SKM-1 treated with dmso at 0.1 percent for 144 hours (cell line): ENCODE results near the gene ANKRD55.
"Not testable (repeated sequence)": the region's sequence is repeated elsewhere in the genome, so short reads cannot be mapped to it uniquely, and the experiment has no call there.

Experiments used
- DNase-seq: peaks from one replicate; lab custom pipeline; 2025; ENCODE audit not compliant: unreplicated experiment; lab: John Stamatoyannopoulos, UW

Gene ANKRD55

DNA sequence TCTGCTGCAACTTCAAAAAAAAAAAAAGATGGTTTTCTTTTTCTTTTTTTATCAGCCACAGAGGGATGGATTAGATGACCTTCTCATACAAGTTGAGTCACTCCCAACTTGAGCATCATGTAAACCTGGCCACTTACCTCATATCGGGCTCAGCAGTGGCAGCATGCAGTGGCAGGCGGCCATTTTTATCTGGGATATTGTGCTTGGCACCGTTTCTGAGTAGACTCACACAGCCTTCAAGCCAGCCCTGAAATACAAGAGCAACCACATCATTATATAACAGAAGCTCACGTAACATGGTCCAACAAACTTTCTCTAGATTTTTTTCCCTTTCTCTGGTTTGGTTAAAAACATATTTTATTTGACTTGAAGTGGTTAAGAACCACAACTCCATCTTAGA lies 62.6 kb downstream of the ANKRD55 start:
- no peak for DNase-seq

GRCh38 chr5:56169949-56170348 lies 63.2 kb downstream of the ANKRD55 start:
- DNase-seq = no peak

GRCh38 chr5:56169281-56169680 lies 63.8 kb downstream of the ANKRD55 start:
- no peak for DNase-seq

- DNase-seq = no peak
Measured at GRCh38 chr5:56168066-56168478, 65.1 kb downstream of the ANKRD55 start.

GRCh38 chr5:56167519-56167918 lies 65.6 kb downstream of the ANKRD55 start:
- no peak for DNase-seq

DNA sequence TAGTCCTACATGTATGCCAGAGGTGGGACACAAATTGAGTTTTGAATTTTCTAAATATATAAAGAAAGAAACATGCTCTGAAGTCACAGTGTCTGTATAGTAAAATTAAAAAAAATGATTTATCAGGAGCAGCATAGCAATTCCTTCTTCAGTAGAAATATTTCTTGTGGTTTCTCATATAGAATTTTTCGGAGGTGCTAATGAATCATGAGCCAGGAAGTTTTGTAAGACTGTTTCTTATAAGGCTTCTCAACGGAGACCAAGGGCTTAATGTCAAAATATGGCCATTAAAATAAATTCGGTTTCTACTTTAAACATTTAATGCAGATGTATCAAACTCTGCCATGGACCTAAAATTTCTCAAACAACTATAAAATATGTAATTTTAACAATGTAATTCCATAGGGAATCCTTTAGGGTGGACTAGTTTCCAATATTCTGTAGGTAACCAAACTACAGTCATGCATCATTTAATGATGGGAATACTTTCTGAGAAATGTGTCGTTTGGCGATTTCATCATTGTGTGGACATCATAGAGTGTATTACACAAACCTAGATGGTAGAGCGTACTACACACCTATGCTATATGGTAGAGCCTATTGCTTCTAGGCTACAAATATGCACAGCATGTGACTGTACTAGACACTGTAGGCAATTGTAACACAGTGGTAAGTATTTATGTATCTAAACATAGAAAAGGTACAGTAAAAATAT lies 66.3 kb downstream of the ANKRD55 start:
- DNase-seq = no peak

- DNase-seq = no peak
Measured at GRCh38 chr5:56164376-56164775, 68.8 kb downstream of the ANKRD55 start.

DNA sequence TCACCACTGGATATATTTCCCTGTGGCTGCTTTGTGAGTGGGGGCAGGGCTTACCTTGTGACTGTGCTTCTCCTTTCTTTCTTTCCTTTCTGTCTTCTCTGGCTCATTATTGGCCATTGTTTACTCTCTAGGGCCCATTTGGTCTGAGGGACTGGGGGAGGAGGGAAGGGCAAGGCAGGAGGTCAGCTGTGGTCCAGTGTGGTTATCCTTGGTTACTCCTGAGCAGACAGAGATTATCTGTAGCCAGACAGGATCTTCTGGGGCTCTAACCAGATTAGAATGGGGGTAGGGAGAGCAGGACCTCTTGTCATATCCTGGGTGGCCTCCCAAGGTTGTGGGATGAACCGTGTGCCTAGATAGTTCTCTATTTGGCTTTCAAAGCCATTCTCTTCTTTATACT lies 71.2 kb downstream of the ANKRD55 start:
- peak; percentile 65 for DNase-seq

DNA sequence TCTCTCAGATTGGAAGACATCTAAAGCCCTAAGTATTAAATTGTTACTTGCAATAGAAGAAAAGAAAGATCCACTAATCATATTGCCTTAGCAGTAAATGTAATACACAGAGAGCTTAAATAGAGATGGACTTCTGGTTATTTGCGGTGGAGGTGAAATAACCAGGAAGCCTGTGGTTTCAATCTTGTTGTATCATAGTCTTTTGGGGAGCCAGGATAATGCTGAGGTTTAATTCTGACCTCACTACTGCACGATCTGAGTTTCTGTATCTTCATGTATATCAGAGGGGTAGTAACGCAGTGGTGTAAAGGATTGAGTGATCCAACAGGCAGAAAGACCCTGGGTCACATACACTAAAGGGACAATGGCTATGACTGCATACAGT lies 71.7 kb downstream of the ANKRD55 start:
- peak; percentile 38 for DNase-seq

- no peak for DNase-seq
Measured at GRCh38 chr5:56160723-56161438, 72.2 kb downstream of the ANKRD55 start.

GRCh38 chr5:56159521-56159947 lies 73.6 kb downstream of the ANKRD55 start:
- DNase-seq = peak; percentile 84

DNA sequence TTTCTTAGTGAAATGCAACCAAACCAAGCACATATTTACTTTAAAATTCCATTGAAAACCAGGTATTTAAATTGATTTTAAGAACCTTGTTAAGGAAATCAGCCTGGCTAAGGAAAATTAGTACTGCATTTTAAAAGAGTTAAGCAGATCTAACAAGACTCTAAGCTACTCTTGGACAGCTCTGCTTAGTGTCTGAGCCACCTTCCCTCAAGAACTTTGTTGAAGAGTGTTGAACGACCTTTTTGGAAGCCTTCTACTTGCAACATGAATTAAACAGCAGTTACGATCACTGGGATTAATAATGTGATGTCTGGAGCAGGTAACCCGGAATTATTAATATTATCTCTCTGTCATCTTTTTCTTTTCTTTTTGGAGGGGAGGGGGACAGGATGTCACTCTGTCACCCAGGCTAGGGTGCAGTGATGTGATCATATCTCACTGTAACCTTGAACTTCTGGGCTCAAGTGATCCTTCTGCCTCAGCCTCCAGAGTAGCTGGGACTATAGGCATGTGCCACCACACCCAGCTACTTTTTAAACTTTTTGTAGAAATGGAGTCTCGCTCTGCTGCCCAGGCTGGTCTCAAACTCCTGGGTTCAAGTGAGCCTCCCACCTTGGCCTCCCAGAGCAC lies 74.7 kb downstream of the ANKRD55 start:
- DNase-seq = no peak

DNA sequence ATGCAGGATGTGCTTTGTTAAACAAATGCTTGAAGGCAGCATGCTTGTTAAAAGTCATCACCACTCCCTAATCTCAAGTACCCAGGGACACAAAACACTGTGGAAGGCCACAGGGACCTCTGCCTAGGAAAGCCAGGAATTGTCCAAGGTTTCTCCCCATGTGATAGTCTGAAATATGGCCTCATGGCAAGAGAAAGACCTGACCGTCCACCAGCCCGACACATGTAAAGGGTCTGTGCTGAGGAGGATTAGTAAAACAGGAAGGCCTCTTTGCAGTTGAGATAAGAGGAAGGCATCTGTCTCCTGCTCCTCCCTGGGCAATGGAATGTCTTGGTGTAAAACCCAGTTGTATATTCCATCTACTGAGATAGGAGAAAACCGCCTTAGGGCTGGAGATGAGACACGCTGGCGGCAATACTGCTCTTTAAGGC lies 75.9 kb downstream of the ANKRD55 start:
- not testable (repeated sequence) for DNase-seq

GRCh38 chr5:56156585-56157190 lies 76.4 kb downstream of the ANKRD55 start:
- peak; percentile 84 for DNase-seq

DNA sequence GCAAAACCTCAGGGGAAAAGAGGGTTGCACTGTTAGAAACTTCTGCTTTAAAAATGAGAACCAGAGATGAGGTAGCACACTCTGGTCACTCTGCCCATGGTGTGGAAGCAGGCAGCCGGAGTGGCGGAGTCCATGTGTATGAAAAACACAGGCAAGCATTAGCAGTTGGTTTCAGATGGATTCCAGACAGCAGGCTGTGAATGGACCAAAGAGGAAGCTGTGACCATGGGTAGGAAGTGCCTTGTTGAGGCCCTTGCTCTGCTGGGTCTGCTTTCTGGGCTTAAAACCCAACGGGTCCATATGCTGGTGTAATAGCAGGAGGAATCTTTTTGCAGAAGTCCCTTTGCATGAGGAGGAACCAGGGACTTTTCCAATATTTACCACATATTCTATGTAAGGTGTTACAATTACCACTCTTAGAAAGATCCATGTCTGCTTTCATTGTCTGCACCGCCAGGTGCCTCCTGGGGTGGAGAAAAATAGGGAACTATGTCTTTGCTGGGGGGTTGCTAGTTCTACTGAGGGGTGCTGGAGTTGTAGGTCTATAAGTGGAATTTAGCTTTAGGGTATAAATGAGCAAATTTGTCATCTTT lies 77.0 kb downstream of the ANKRD55 start:
- peak; percentile 89 for DNase-seq

DNA sequence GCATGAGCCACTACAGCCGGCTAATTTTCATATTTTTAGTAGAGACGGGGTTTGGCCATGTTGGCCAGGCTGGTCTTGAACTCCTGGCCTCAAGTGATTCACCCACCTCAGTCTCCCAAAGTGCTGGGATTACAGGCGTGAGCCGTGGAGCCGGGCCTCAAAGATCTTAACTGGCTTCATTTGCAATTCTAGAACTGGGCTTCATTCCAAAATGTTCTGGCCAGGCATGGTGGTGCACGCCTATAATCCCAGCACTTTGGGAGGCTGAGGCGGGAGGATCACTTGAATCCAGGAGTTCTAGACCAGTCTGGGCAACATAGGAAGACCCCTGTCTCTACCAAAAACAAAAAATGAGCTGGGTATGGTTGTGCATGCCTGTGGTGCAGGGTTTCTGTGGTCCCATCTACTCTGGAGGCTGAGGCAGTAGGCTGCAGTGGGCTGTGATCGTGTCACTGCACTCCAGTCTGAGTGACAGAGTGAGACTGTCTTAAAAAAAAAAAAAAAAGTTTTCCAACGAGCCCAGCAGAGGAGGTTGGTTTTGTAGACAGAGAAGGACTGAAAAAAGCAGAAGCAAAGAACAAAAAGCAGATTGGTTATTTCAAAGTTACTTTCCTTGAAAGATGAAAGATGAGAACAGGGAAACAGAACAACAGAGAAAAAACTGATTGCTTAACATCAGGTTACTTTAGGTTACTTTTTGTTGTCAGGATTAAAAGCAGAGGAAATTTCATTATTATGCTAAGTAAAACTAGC lies 78.2 kb downstream of the ANKRD55 start:
- DNase-seq = peak; percentile 73

DNA sequence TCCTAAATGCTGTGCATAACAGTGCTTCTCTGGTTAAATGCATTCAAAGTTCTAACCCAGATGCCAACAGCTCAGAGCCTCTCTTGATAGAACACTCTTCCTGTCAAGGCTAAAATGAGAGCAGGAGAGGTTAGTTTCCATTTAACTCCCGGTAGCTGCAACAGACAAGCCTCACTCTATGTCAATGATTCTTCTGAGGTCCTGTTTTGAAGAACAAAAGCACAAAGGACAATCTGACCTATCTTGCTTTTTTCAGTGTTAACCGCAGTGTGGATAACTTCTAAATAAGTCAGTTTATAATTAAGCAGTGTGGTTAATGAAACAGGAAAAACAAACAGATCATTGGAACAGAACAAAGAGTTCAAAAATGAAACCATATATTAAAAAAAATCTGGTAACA lies 80.7 kb downstream of the ANKRD55 start:
- DNase-seq = no peak

- not testable (repeated sequence) for DNase-seq
Measured at GRCh38 chr5:56150756-56151155, 82.4 kb downstream of the ANKRD55 start.

DNA sequence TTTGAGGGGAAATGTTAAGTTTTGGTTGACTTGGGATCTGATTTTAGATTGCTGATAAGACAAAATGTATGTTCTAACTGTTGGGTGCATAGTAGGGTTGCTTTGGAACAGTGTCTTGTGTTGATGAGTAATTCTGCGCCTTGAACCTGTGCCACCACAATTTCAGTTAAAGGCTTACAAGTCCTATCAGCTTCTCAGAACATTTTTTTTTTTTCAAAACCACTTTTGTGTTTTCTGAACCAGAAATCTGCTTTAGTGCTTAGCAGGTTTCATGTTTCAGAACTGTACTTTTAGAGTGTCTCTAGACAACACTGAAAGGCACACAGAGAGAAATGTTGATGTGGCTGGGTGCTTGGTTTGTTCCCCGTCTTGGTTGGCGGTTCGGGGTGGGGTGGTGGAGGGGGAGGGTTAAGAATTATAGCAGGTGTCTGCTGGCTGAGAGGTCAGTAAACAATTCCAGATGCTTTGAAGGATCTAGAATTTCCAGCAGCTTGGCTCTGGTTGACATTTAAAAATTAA lies 84.6 kb downstream of the ANKRD55 start:
- no peak for DNase-seq

GRCh38 chr5:56147659-56148230 lies 85.4 kb downstream of the ANKRD55 start:
- DNase-seq = peak; percentile 63
